Transverse colon (tissue), 4 donors: ENCODE measurements around the gene SERF1B.
"Not testable (repeated sequence)": the region's sequence is repeated elsewhere in the genome, so short reads cannot be mapped to it uniquely, and the experiment has no call there.

Experiments
- POLR2AphosphoS5 ChIP-seq, 3 donors: sonication (generic); formaldehyde crosslinking; IDR thresholded peaks; one replicate each; pipeline ENCODE4 v1.6.1; 2016; ENCODE audit warnings: antibody characterized with exemption in 3 of 3
- TF ChIP-seq, protein P1 (sequence below), 5 experiments: fragments of 200-600 bp in 3 of 5; fragments of 450-650 bp in 2 of 5; sonication (generic) in 3 of 5; IDR thresholded peaks; 1 replicate in 2 of 5; 2 replicates in 3 of 5; pipeline ENCODE4 v1.5.1; 2016 to 2017; ENCODE audit warnings: antibody characterized with exemption in 5 of 5, inconsistent platforms in 3 of 5, mild to moderate bottlenecking in 2 of 5, moderate library complexity in 1 of 5

DNA sequence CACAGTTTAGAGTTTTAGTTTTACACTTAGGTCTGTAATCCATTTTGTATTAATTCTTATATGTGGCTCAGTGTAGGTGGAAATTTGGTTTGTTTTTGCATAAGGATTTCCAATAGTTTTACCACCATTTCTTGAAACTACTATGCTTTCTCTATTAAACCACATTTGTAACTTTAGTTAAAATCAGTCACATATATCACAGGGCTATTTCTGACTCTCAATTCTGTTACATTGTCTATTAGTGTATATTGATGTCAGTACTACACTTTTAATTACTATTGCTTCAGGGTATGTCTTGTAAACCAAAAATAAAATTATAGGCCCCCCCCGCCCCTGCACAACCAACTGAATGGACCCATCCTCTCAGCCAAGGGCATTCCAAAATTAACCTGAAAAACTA lies 32.1 kb downstream of the SERF1B start:
- TF ChIP-seq, protein P1, sequence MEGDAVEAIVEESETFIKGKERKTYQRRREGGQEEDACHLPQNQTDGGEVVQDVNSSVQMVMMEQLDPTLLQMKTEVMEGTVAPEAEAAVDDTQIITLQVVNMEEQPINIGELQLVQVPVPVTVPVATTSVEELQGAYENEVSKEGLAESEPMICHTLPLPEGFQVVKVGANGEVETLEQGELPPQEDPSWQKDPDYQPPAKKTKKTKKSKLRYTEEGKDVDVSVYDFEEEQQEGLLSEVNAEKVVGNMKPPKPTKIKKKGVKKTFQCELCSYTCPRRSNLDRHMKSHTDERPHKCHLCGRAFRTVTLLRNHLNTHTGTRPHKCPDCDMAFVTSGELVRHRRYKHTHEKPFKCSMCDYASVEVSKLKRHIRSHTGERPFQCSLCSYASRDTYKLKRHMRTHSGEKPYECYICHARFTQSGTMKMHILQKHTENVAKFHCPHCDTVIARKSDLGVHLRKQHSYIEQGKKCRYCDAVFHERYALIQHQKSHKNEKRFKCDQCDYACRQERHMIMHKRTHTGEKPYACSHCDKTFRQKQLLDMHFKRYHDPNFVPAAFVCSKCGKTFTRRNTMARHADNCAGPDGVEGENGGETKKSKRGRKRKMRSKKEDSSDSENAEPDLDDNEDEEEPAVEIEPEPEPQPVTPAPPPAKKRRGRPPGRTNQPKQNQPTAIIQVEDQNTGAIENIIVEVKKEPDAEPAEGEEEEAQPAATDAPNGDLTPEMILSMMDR (IDR thresholded peaks at IDR 0.05): not testable (repeated sequence)
- TF ChIP-seq POLR2AphosphoS5 (IDR thresholded peaks at IDR 0.05): not testable (repeated sequence)
